ENCODE results near the gene WDR46. TPM values are rescaled to one million over a fixed set of nuclear protein-coding genes. Genes with fewer than 3 reads are reported as not detected.

Gene WDR46
- total and polyA plus RNA-seq, 2 of the 8 experiments (the other 6 are each of a cell fraction or from before 2014, with no cell fraction given) = 69.7 to 91.0 TPM

DNA sequence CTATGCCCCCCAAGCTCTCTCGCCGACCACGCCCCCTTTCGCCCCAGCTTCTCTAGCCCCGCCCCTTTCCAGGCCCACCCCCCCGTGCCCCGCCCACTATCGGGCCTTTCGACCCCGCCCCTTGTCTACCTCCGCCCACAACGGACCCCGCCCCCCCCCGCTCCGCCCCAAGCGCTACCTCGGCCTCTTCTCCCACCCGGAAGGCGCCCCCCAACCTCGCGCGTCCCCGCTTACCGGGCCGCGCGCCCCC, 28.3 kb upstream of the WDR46 start:
- Histone ChIP-seq H2AK5ac (ENCODE audit: low read depth, low read length) (no peak overlapping the region), H2BK15ac (ENCODE audit: low read length) (no peak overlapping the region), H3K79me2 (ENCODE audit: control insufficient read depth in 1 of 2, insufficient read depth in 2 of 2, low read length in 2 of 2) (peaks cover 0 to 31% of the 10 kb centered on the region in 2 experiments; a peak in 3 of 4 replicates), H2BK12ac (ENCODE audit: low read depth, low read length) (no peak overlapping the region), H2BK120ac (replicated peaks; ENCODE audit: low read depth, low read length) (no peak overlapping the region), H2BK20ac (ENCODE audit: low read length) (no peak overlapping the region), H3K79me1 (ENCODE audit: low read depth, low read length) (peaks cover 7% of the 10 kb centered on the region; the same call in 1 of the 2 replicates), H3K4me1 (replicated peaks in 1 of 4; ENCODE audit: control insufficient read depth in 3 of 4, insufficient read depth in 4 of 4, low read length in 3 of 4) (peaks cover 0 to 35% (median 22%) of the 10 kb centered on the region in 4 experiments; a peak in 6 of 7 replicates), H3K36me3 (ENCODE audit: control insufficient read depth in 2 of 4, insufficient read depth in 4 of 4, low read length in 3 of 4) (peaks cover 10 to 31% (median 21%) of the 10 kb centered on the region in 4 experiments; a peak in 7 of 8 replicates), H4K5ac (ENCODE audit: insufficient read length, low read depth, low read length) (no peak overlapping the region), H3K56ac (replicated peaks; ENCODE audit: insufficient read length, low read depth, low read length) (no peak overlapping the region), H3K4me3 (ENCODE audit: extremely low read depth in 1 of 4, insufficient read depth in 2 of 4, low read depth in 3 of 4, low read length in 4 of 4) (peak overlapping the region; percentile 49 to 82 (median 64)), H3K27ac (ENCODE audit: low read depth, low read length) (no peak overlapping the region), H3K27me3 (replicated peaks in 1 of 4; ENCODE audit: control insufficient read depth in 3 of 4, extremely low read depth in 1 of 4, insufficient read depth in 3 of 4, low read length in 3 of 4) (no peaks in the 10 kb centered on the region), H4K8ac (ENCODE audit: extremely low read depth, insufficient read depth, low read length) (no peak overlapping the region), H3K9me3 (ENCODE audit: insufficient read depth in 2 of 2, low read depth in 1 of 2, low read length in 1 of 2) (no peaks in the 10 kb centered on the region; a peak in 1 of 4 replicates), H4K20me1 (replicated peaks in 1 of 2; ENCODE audit: control insufficient read depth in 1 of 2, insufficient read depth in 2 of 2, low read length in 2 of 2) (peaks cover 2 to 5% of the 10 kb centered on the region in 2 experiments), H3K23ac (ENCODE audit: insufficient read length) (no peak overlapping the region), H3K23me2 (ENCODE audit: low read depth, low read length) (peaks cover 32% of the 10 kb centered on the region), H2BK5ac (ENCODE audit: low read depth, low read length) (no peak overlapping the region; the same call in 1 of the 2 replicates), H3K4me2 (ENCODE audit: insufficient read depth in 1 of 2, low read depth in 2 of 2, low read length in 2 of 2) (peak overlapping the region; percentile 65 to 66), H2AFZ (ENCODE audit: low read length) (no peak overlapping the region), H3K18ac (ENCODE audit: extremely low read depth, low read length) (no peak overlapping the region), H4K91ac (replicated peaks; ENCODE audit: insufficient read length, low read length) (no peak overlapping the region), H3K4ac (replicated peaks; ENCODE audit: insufficient read length, low read depth, low read length) (no peak overlapping the region), H3K14ac (ENCODE audit: insufficient read length) (no peak overlapping the region), H3K9ac (replicated peaks in 1 of 4; ENCODE audit: extremely low read depth in 1 of 4, low read depth in 3 of 4, low read length in 3 of 4) (no peak overlapping the region)
- WGBS, 2 experiments (ENCODE audit: extremely low coverage in 1 of 2, insufficient coverage in 1 of 2, insufficient read length in 1 of 2, insufficient replicate concordance in 2 of 2, low coverage in 1 of 2, low lambda C conversion rate in 2 of 2, missing lambda C conversion rate in 1 of 2) = no CpG with 5 or more reads among the region's 27 CpGs
- DNase-seq (ENCODE audit: low read depth in 1 of 2, low spot score in 2 of 2) = peak in 1 of 2 experiments; percentile 83
- FAIRE-seq = no peak
- ChIA-PET CTCF (ENCODE audit: partially characterized antibody) (interaction anchor here (0.7 to 2.7 kb wide), 7 partner anchors 11 to 108 kb away, joined by 3 to 8 read pairs (median 3); partner anchors contain the start of genes CUTA and RGL2), POLR2A (ENCODE audit: partially characterized antibody) (interaction anchor here (0.6 to 3.5 kb wide), 16 partner anchors 9 to 345 kb away, joined by 3 to 25 read pairs (median 4); partner anchors contain the start of genes B3GALT4, RGL2, RPS18 and VPS52)
- TF ChIP-seq CHD1 (IDR thresholded peaks at IDR 0.05; ENCODE audit: low read depth, low read length) (no peak), HDAC6 (IDR thresholded peaks at IDR 0.05; ENCODE audit: low read depth, low read length) (no peak), SIN3A (conservative IDR thresholded peaks at IDR 0.05 in 1 of 2, IDR thresholded peaks at IDR 0.05 in 1 of 2; ENCODE audit: low read depth in 1 of 2, low read length in 2 of 2) (no peak), TBP (IDR thresholded peaks at IDR 0.05; ENCODE audit: low read depth, low read length) (no peak), SRF (IDR thresholded peaks at IDR 0.05; ENCODE audit: low read depth, low read length) (no peak), RBBP5 (IDR thresholded peaks at IDR 0.05; ENCODE audit: borderline replicate concordance, low read depth, low read length) (no peak), SP4 (IDR thresholded peaks at IDR 0.05; ENCODE audit: low read length) (no peak), KDM1A (IDR thresholded peaks at IDR 0.05; ENCODE audit: borderline replicate concordance, low read length) (no peak)
- TF ChIP-seq, protein P1, sequence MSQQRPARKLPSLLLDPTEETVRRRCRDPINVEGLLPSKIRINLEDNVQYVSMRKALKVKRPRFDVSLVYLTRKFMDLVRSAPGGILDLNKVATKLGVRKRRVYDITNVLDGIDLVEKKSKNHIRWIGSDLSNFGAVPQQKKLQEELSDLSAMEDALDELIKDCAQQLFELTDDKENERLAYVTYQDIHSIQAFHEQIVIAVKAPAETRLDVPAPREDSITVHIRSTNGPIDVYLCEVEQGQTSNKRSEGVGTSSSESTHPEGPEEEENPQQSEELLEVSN (IDR thresholded peaks at IDR 0.05) = no peak
- TF ChIP-seq, protein P2, sequence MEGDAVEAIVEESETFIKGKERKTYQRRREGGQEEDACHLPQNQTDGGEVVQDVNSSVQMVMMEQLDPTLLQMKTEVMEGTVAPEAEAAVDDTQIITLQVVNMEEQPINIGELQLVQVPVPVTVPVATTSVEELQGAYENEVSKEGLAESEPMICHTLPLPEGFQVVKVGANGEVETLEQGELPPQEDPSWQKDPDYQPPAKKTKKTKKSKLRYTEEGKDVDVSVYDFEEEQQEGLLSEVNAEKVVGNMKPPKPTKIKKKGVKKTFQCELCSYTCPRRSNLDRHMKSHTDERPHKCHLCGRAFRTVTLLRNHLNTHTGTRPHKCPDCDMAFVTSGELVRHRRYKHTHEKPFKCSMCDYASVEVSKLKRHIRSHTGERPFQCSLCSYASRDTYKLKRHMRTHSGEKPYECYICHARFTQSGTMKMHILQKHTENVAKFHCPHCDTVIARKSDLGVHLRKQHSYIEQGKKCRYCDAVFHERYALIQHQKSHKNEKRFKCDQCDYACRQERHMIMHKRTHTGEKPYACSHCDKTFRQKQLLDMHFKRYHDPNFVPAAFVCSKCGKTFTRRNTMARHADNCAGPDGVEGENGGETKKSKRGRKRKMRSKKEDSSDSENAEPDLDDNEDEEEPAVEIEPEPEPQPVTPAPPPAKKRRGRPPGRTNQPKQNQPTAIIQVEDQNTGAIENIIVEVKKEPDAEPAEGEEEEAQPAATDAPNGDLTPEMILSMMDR (IDR thresholded peaks at IDR 0.05; ENCODE audit: control extremely low read depth in 1 of 3, insufficient read depth in 1 of 3, low read depth in 1 of 3, low read length in 3 of 3) = no peak
